Mononuclear cell (primary cell): Measurements from ENCODE around the gene SRGAP3. TPM values are rescaled to one million over a fixed set of nuclear protein-coding genes. Genes with fewer than 3 reads are reported as not detected.

Experiments used
- H3K27me3 ChIP-seq: 2 replicates; pipeline ENCODE4 v1.6.0; 2011; ENCODE audit warnings: low read length, control low read depth; ENCODE audit not compliant: insufficient read depth
- H3K4me1 ChIP-seq: 2 replicates; pipeline ENCODE4 v1.5.1; 2011; ENCODE audit warnings: mild to moderate bottlenecking, low read length, control low read depth; ENCODE audit not compliant: insufficient read depth
- H3K4me3 ChIP-seq: 2 replicates; pipeline ENCODE4 v1.5.1; 2011; ENCODE audit warnings: mild to moderate bottlenecking, low read length, moderate library complexity
- H3K9me3 ChIP-seq: 2 replicates; pipeline ENCODE4 v1.5.1; 2011; ENCODE audit warnings: low read depth, mild to moderate bottlenecking, control low read depth, low read length
- total RNA-seq: library from RNA; depleted of rRNA; stranded (reverse); fragments of >200 nt; gene quantifications from one replicate; pipeline ENCODE4 v1.2.3, GENCODE V29; 2012

The SRGAP3 gene
- total RNA-seq, 1 donor: 2.2 TPM

- H3K4me3 ChIP-seq: no peak overlapping the region
These were observed 274.1 kb downstream of the SRGAP3 start for GRCh38 chr3:8975081-8976020.

DNA sequence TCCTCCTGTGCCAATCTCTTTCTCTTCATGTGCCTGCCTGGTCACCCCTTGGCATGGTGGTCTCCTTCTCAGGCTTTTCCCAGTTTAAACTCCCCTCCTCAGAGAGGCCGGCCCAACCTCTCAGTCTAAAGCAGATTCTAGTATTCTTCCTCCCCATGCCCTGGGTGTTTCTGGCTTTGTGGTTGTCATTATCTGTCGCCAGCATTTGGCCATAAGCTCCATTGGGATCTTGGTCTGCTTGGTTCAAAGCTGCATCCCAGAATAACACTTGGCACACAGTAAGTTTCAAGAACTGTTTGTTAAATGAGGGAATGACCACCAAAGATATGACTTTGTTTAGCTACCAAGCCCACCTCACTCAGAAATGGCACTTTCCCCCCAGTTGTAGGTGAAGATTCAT lies 275.0 kb downstream of the SRGAP3 start:
- Histone ChIP-seq H3K4me1 (no peaks in the 10 kb centered on the region), H3K9me3 (peaks cover 7% of the 10 kb centered on the region)

More at GRCh38 chr3:8975081-8976020, 274.1 kb downstream of the SRGAP3 start:
- Histone ChIP-seq H3K9me3 (peaks cover 7% of the 10 kb centered on the region), H3K4me1 (no peaks in the 10 kb centered on the region), H3K27me3 (peaks cover 2% of the 10 kb centered on the region)

DNA sequence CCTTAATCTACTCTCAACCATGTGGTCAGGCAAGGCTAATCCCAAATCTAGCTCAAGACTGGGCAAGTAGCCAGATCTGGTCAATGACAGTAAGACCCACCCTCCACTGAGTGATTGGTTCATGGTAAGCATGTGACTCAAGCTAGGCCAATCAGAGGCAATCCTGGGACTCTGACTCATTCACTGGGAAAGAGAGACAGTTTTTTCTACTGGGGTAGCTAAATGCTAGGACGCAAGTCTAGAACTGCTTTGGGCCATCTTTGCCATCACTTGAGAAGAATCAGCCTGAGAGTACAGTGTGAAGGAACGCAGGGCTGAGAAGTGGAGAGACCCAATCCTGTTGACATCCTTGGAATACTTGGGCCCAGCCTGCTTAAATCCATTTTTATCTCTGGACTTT lies 276.8 kb downstream of the SRGAP3 start:
- Histone ChIP-seq H3K9me3 (no peaks in the 10 kb centered on the region), H3K27me3 (peaks cover 3% of the 10 kb centered on the region), H3K4me3 (no peak overlapping the region), H3K4me1 (no peaks in the 10 kb centered on the region)

More for the DNA sequence above, 275.0 kb downstream of the SRGAP3 start:
- Histone ChIP-seq H3K4me3 (no peak overlapping the region), H3K27me3 (peaks cover 2% of the 10 kb centered on the region)

GRCh38 chr3:8970971-8971589 lies 278.4 kb downstream of the SRGAP3 start:
- peaks cover 2% of the 10 kb centered on the region for H3K27me3 ChIP-seq
- H3K9me3 ChIP-seq: no peaks in the 10 kb centered on the region
- no peaks in the 10 kb centered on the region for H3K4me1 ChIP-seq
- H3K4me3 ChIP-seq: no peak overlapping the region

DNA sequence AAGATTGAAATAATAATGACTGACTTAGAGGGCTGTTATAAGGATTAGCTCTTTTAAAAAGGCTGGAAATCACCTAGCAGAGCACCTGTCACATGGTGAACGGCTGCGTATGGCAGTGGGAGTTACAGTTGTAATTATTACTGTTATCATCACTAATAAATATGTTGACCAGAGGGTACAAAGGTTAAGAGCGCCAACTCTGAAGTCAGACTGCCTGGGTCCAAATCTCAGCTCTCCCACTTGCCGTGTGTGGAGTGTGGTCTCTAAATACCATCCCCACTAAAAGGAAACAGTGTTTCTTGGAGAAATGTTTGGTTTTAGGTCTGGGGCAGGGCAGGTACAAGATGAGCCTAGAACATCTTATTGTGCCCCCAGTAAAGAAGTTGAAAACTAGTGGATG lies 280.2 kb downstream of the SRGAP3 start:
- H3K27me3 ChIP-seq: peaks cover 2% of the 10 kb centered on the region
- no peaks in the 10 kb centered on the region for H3K9me3 ChIP-seq
- no peak overlapping the region for H3K4me3 ChIP-seq
- H3K4me1 ChIP-seq: no peaks in the 10 kb centered on the region

GRCh38 chr3:8968375-8968882 lies 281.0 kb downstream of the SRGAP3 start:
- Histone ChIP-seq H3K27me3 (peaks cover 2% of the 10 kb centered on the region), H3K9me3 (no peaks in the 10 kb centered on the region), H3K4me3 (no peak overlapping the region), H3K4me1 (peaks cover 4% of the 10 kb centered on the region)

- Histone ChIP-seq H3K9me3 (no peaks in the 10 kb centered on the region), H3K4me1 (peaks cover 9% of the 10 kb centered on the region), H3K27me3 (peaks cover 2% of the 10 kb centered on the region), H3K4me3 (no peak overlapping the region)
These were observed 281.9 kb downstream of the SRGAP3 start for GRCh38 chr3:8967553-8967952.

- peaks cover 2% of the 10 kb centered on the region for H3K27me3 ChIP-seq
- no peak overlapping the region for H3K4me3 ChIP-seq
- no peaks in the 10 kb centered on the region for H3K9me3 ChIP-seq
- H3K4me1 ChIP-seq: peaks cover 16% of the 10 kb centered on the region
These were observed 282.6 kb downstream of the SRGAP3 start for GRCh38 chr3:8966820-8967348.

GRCh38 chr3:8966150-8966819 lies 283.2 kb downstream of the SRGAP3 start:
- H3K4me1 ChIP-seq: peaks cover 16% of the 10 kb centered on the region
- H3K4me3 ChIP-seq: no peak overlapping the region
- H3K27me3 ChIP-seq: peaks cover 2% of the 10 kb centered on the region
- H3K9me3 ChIP-seq: no peaks in the 10 kb centered on the region

GRCh38 chr3:8964436-8965370 lies 284.7 kb downstream of the SRGAP3 start:
- H3K4me3 ChIP-seq: no peak overlapping the region
- no peaks in the 10 kb centered on the region for H3K9me3 ChIP-seq
- H3K4me1 ChIP-seq: peaks cover 21% of the 10 kb centered on the region
- peaks cover 2% of the 10 kb centered on the region for H3K27me3 ChIP-seq

- Histone ChIP-seq H3K9me3 (no peaks in the 10 kb centered on the region), H3K4me3 (peak within 1 kb of the TSS; percentile 75), H3K27me3 (peaks cover 2% of the 10 kb centered on the region), H3K4me1 (peaks cover 28% of the 10 kb centered on the region)
These were observed 286.2 kb downstream of the SRGAP3 start, which contains the start of gene RAD18 for GRCh38 chr3:8963137-8963853. TSS of gene RAD18 (minus strand) at chr3:8963472. CDS start at chr3:8963385, 87 bp downstream.

- Histone ChIP-seq H3K4me3 (peak overlapping the region; percentile 75), H3K27me3 (no peaks in the 10 kb centered on the region), H3K9me3 (no peaks in the 10 kb centered on the region), H3K4me1 (peaks cover 28% of the 10 kb centered on the region)
These were observed 287.1 kb downstream of the SRGAP3 start for GRCh38 chr3:8962226-8962861.

- H3K27me3 ChIP-seq: no peaks in the 10 kb centered on the region
- no peak overlapping the region for H3K4me3 ChIP-seq
- H3K9me3 ChIP-seq: no peaks in the 10 kb centered on the region
- peaks cover 35% of the 10 kb centered on the region for H3K4me1 ChIP-seq
These were observed 289.8 kb downstream of the SRGAP3 start for GRCh38 chr3:8959668-8960067.
